ENCODE data around the gene ARHGAP6.

Gene ARHGAP6

DNA sequence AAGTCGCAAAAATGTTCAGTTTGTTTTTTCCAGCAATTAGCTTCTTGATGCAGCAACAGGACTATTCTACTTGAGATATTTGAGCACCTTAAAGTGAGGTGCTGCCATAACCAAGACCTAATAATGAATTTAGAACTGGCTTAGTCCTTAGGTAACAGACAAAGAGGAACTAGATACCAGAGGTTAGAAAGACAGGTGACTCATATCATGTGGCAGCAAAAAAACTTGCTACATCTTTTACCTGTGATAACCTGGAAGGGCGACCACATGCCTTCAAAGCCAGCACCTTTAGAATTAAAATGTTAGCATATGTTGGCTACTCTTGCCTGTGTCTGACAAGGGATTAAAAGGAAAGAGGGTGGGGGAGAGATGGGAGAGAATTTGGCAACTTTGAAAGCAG is 90.4 kb downstream of the ARHGAP6 start:
- no peaks in the 10 kb centered on the region for H3K27me3 ChIP-seq (ENCODE audit: control insufficient read depth in 1 of 2, insufficient read depth in 2 of 2, low read length in 2 of 2)
- no peaks in the 10 kb centered on the region for H3K36me3 ChIP-seq (ENCODE audit: control insufficient read depth in 2 of 2, insufficient read depth in 2 of 2, low read length in 2 of 2)
- H3K9me3 ChIP-seq (ENCODE audit: control insufficient read depth in 2 of 2, low read length in 2 of 2): no peaks in the 10 kb centered on the region
- H3K4me3 ChIP-seq (ENCODE audit: low read length in 2 of 2): no peak overlapping the region
- H3K27ac ChIP-seq (ENCODE audit: low read length): no peak overlapping the region
- H3K4me1 ChIP-seq (ENCODE audit: control insufficient read depth, insufficient read depth, low read length): no peaks in the 10 kb centered on the region
- H3K9ac ChIP-seq (ENCODE audit: low read length in 2 of 2): no peak overlapping the region

DNA sequence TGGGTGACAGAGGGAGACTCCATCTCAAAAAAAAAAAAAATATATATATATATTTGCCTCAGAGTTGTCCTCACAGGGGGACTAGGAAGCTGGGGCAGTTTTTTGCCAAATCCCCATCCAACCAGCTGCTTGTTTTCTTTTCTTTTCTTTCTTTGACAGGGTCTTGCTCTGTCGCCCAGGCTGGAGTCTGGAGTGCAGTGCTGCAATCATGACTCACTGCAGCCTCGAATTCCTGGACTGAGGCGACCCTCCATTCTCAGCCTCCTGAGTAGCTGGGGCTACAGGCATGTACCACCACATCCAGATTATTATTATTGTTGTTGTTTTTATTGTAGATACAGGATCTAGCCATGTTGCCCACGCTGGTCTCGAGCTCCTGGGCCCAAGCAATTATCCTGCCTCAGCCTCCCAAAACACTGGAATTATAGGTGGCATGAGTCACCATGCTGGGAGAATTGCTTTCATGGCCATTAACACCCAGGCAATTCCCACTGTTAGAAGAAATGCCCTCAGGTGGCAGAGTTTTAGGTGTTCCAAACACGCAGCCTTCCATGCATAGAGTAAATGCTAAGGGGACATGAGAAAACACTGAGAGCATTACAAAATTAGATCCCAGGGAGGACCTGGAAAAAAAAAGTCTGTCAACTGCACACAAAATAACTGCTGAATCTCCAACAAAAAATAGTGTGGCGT is 98.0 kb downstream of the ARHGAP6 start:
- Histone ChIP-seq H3K27ac (ENCODE audit: low read length) (no peak overlapping the region), H3K9ac (ENCODE audit: low read length in 2 of 2) (no peak overlapping the region), H3K27me3 (ENCODE audit: control insufficient read depth in 1 of 2, insufficient read depth in 2 of 2, low read length in 2 of 2) (peaks cover 0 to 3% of the 10 kb centered on the region in 2 donors), H3K36me3 (ENCODE audit: control insufficient read depth in 2 of 2, insufficient read depth in 2 of 2, low read length in 2 of 2) (no peaks in the 10 kb centered on the region), H3K9me3 (ENCODE audit: control insufficient read depth in 2 of 2, low read length in 2 of 2) (no peaks in the 10 kb centered on the region), H3K4me3 (ENCODE audit: low read length in 2 of 2) (no peak overlapping the region), H3K4me1 (ENCODE audit: control insufficient read depth, insufficient read depth, low read length) (no peaks in the 10 kb centered on the region)

DNA sequence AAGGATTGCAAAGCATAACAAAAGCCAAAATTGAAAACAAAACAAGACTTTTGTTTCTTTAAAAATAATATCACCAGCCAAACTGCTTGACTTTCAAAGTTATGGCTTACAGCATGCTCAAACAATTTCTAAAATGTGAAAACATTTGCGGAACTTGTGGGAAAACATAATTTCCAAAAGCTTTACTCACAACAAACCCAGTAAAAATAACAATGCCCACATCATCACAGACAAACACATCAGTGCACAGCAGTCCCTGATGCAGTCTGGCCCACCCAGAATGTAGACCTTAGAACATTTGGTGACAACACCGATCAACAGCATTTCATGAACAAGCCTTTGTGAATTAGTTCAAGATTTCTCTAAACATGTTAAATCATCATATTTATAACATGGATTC is 98.9 kb downstream of the ARHGAP6 start:
- Histone ChIP-seq H3K4me1 (ENCODE audit: control insufficient read depth, insufficient read depth, low read length) (no peaks in the 10 kb centered on the region), H3K27ac (ENCODE audit: low read length) (no peak overlapping the region), H3K27me3 (ENCODE audit: control insufficient read depth in 1 of 2, insufficient read depth in 2 of 2, low read length in 2 of 2) (peaks cover 0 to 3% of the 10 kb centered on the region in 2 donors), H3K9ac (ENCODE audit: low read length in 2 of 2) (no peak overlapping the region), H3K36me3 (ENCODE audit: control insufficient read depth in 2 of 2, insufficient read depth in 2 of 2, low read length in 2 of 2) (no peaks in the 10 kb centered on the region), H3K4me3 (ENCODE audit: low read length in 2 of 2) (no peak overlapping the region), H3K9me3 (ENCODE audit: control insufficient read depth in 2 of 2, low read length in 2 of 2) (no peaks in the 10 kb centered on the region)

DNA sequence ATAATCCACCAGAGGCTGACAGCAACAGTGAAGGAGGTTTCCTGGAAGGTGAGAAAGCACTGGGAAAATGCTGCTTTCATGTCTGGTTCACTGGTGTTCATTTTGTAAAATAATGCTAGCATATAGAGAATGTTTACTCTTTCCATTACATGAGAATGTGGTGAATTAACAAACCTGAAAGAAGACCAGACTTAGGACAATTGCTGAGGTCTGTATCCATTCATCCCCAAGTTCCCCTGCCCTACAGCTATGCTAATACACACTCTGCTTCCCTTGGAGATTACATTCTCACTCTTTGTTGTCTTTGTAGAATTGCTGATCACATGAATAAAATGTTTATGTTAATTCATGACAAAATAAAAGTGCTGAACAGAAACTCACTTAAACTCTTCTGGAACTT is 99.5 kb downstream of the ARHGAP6 start:
- Histone ChIP-seq H3K4me3 (ENCODE audit: low read length in 2 of 2) (no peak overlapping the region), H3K36me3 (ENCODE audit: control insufficient read depth in 2 of 2, insufficient read depth in 2 of 2, low read length in 2 of 2) (no peaks in the 10 kb centered on the region), H3K4me1 (ENCODE audit: control insufficient read depth, insufficient read depth, low read length) (no peaks in the 10 kb centered on the region), H3K27me3 (ENCODE audit: control insufficient read depth in 1 of 2, insufficient read depth in 2 of 2, low read length in 2 of 2) (peaks cover 0 to 3% of the 10 kb centered on the region in 2 donors), H3K9me3 (ENCODE audit: control insufficient read depth in 2 of 2, low read length in 2 of 2) (no peaks in the 10 kb centered on the region), H3K27ac (ENCODE audit: low read length) (no peak overlapping the region), H3K9ac (ENCODE audit: low read length in 2 of 2) (no peak overlapping the region)

DNA sequence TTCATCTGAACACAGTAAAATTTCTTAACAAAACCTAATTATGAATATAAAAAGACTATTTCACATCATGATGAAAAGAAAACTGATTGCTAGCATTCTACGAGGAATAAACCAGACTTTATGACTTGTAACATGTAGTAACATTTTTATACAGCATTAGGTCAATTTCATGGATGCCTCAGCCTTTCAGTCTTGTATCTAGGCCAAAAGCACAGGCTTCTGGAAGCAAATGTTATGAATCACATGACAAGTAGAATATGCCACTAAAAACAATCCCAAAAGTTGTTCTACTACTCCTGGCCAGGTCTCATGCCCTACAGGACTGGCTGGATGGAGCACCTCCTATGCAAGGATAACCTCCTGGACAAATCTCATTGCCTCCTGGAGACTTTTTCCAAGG is 101.2 kb downstream of the ARHGAP6 start:
- no peaks in the 10 kb centered on the region for H3K36me3 ChIP-seq (ENCODE audit: control insufficient read depth in 2 of 2, insufficient read depth in 2 of 2, low read length in 2 of 2)
- H3K4me3 ChIP-seq (ENCODE audit: low read length in 2 of 2): no peak overlapping the region
- no peaks in the 10 kb centered on the region for H3K9me3 ChIP-seq (ENCODE audit: control insufficient read depth in 2 of 2, low read length in 2 of 2)
- H3K27me3 ChIP-seq (ENCODE audit: control insufficient read depth in 1 of 2, insufficient read depth in 2 of 2, low read length in 2 of 2): peaks cover 0 to 3% of the 10 kb centered on the region in 2 donors
- no peak overlapping the region for H3K9ac ChIP-seq (ENCODE audit: low read length in 2 of 2)
- no peaks in the 10 kb centered on the region for H3K4me1 ChIP-seq (ENCODE audit: control insufficient read depth, insufficient read depth, low read length)
- no peak overlapping the region for H3K27ac ChIP-seq (ENCODE audit: low read length)

DNA sequence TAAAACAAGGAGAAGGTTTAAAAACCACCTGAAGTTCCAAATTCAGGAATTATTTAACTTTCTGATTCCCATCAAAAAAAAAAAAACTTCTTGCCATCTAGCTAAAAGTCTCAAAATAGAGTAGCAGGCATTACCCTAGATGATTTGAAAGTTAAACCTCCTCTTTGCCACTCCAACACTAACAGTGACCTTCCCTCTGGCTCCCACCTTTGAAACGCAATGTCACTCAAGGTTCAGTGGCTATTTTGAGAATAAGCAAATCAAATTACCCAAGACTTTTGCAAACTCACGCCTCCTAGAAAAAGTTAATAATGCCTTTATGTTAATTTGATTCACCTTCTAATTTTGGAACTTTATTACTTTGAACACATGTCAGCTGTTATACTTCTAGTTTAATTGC is 103.2 kb downstream of the ARHGAP6 start:
- Histone ChIP-seq H3K27ac (ENCODE audit: low read length) (no peak overlapping the region), H3K27me3 (ENCODE audit: control insufficient read depth in 1 of 2, insufficient read depth in 2 of 2, low read length in 2 of 2) (peaks cover 0 to 3% of the 10 kb centered on the region in 2 donors), H3K4me1 (ENCODE audit: control insufficient read depth, insufficient read depth, low read length) (no peaks in the 10 kb centered on the region)

DNA sequence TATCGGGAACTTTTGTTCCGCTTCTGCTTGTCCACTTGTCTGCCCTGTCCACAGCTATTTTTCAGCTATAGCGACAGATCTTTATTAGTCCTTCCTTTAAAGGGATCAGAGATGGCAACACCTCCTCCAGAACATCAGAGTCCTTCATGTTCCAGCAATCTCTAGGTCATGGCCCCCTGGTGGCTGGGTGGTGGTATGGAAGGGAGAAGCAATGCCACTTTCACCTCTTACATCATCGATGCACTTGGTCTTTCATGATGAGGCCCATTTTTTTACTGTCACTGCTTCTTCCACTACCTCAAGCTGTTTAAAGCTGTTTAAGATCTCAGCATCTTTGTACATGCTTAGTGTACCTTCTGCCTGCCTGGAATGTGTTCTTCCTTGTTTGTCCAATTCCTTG is 106.7 kb downstream of the ARHGAP6 start:
- Histone ChIP-seq H3K4me3 (ENCODE audit: low read length in 2 of 2) (no peak overlapping the region), H3K27me3 (ENCODE audit: control insufficient read depth in 1 of 2, insufficient read depth in 2 of 2, low read length in 2 of 2) (no peaks in the 10 kb centered on the region), H3K9me3 (ENCODE audit: control insufficient read depth in 2 of 2, low read length in 2 of 2) (no peaks in the 10 kb centered on the region), H3K9ac (ENCODE audit: low read length in 2 of 2) (no peak overlapping the region), H3K27ac (ENCODE audit: low read length) (no peak overlapping the region), H3K4me1 (ENCODE audit: control insufficient read depth, insufficient read depth, low read length) (no peaks in the 10 kb centered on the region), H3K36me3 (ENCODE audit: control insufficient read depth in 2 of 2, insufficient read depth in 2 of 2, low read length in 2 of 2) (no peaks in the 10 kb centered on the region)

More for the DNA sequence above, 103.2 kb downstream of the ARHGAP6 start:
- Histone ChIP-seq H3K36me3 (ENCODE audit: control insufficient read depth in 2 of 2, insufficient read depth in 2 of 2, low read length in 2 of 2) (no peaks in the 10 kb centered on the region), H3K9me3 (ENCODE audit: control insufficient read depth in 2 of 2, low read length in 2 of 2) (no peaks in the 10 kb centered on the region), H3K9ac (ENCODE audit: low read length in 2 of 2) (no peak overlapping the region), H3K4me3 (ENCODE audit: low read length in 2 of 2) (no peak overlapping the region)

DNA sequence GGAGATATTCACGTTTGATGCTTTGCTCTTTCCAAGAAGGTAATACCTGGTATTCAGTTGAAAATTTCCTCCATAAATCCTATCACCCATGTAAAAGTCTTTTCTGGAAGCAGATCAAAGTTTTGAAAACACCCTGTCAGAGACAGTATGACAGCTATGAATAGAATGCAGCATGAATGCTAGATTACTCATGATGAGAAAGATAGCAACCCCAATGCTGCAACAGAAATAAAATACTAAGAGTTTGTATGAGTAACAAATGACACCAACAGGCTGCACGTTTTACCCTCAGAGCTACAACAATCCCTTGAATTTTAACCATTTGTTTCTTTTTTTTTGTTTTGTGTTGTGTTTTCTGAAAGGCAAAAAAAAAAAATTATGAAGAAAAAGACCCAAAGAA is 108.6 kb downstream of the ARHGAP6 start:
- no peaks in the 10 kb centered on the region for H3K27me3 ChIP-seq (ENCODE audit: control insufficient read depth in 1 of 2, insufficient read depth in 2 of 2, low read length in 2 of 2)
- H3K4me1 ChIP-seq (ENCODE audit: control insufficient read depth, insufficient read depth, low read length): no peaks in the 10 kb centered on the region
- H3K27ac ChIP-seq (ENCODE audit: low read length): no peak overlapping the region

DNA sequence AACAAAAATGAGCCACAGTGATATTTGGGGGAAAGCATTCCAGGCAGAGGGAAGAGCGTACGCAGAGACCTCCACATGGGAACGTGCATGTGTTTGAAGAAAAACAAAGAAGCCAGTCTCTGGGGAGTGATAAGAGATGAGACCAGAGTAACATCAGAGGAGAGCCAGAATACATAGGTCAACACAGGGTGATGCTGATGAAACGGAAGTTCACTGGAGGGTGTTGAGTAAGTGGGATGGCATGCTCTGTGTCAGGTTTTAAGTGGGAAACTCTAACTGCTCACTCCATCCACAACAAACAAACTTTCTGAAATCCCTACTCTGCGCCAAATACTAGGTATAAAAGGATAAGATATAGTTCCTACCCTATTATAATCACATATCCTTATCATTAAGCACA is 110.0 kb downstream of the ARHGAP6 start:
- Histone ChIP-seq H3K27me3 (ENCODE audit: control insufficient read depth in 1 of 2, insufficient read depth in 2 of 2, low read length in 2 of 2) (no peaks in the 10 kb centered on the region), H3K4me1 (ENCODE audit: control insufficient read depth, insufficient read depth, low read length) (no peaks in the 10 kb centered on the region), H3K4me3 (ENCODE audit: low read length in 2 of 2) (no peak overlapping the region), H3K9me3 (ENCODE audit: control insufficient read depth in 2 of 2, low read length in 2 of 2) (no peaks in the 10 kb centered on the region), H3K36me3 (ENCODE audit: control insufficient read depth in 2 of 2, insufficient read depth in 2 of 2, low read length in 2 of 2) (no peaks in the 10 kb centered on the region), H3K27ac (ENCODE audit: low read length) (no peak overlapping the region), H3K9ac (ENCODE audit: low read length in 2 of 2) (no peak overlapping the region)

More for the DNA sequence above, 108.6 kb downstream of the ARHGAP6 start:
- H3K36me3 ChIP-seq (ENCODE audit: control insufficient read depth in 2 of 2, insufficient read depth in 2 of 2, low read length in 2 of 2): no peaks in the 10 kb centered on the region
- H3K9me3 ChIP-seq (ENCODE audit: control insufficient read depth in 2 of 2, low read length in 2 of 2): no peaks in the 10 kb centered on the region
- no peak overlapping the region for H3K4me3 ChIP-seq (ENCODE audit: low read length in 2 of 2)
- H3K9ac ChIP-seq (ENCODE audit: low read length in 2 of 2): no peak overlapping the region

DNA sequence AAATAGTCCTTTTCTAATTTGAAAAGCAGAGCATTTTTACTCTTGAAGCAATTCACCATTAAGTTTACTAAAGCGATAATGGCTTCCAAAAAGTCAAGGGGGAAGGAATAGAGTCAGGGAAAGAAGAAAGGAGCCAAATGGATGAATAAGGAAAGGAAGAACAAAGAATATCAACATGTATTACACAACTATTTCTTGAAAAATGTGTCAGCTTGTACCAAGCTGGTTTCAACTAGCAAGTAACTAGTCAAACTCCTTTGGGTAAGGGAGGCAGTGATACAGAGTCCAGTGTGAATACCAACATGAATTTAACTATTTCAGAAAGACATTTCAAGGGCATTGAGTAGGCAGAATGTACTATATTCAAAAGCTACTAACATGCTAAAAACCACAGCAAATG is 112.1 kb downstream of the ARHGAP6 start:
- no peaks in the 10 kb centered on the region for H3K4me1 ChIP-seq (ENCODE audit: control insufficient read depth, insufficient read depth, low read length)
- no peak overlapping the region for H3K27ac ChIP-seq (ENCODE audit: low read length)
- H3K27me3 ChIP-seq (ENCODE audit: control insufficient read depth in 1 of 2, insufficient read depth in 2 of 2, low read length in 2 of 2): no peaks in the 10 kb centered on the region
- H3K9me3 ChIP-seq (ENCODE audit: control insufficient read depth in 2 of 2, low read length in 2 of 2): no peaks in the 10 kb centered on the region
- H3K4me3 ChIP-seq (ENCODE audit: low read length in 2 of 2): no peak overlapping the region
- no peak overlapping the region for H3K9ac ChIP-seq (ENCODE audit: low read length in 2 of 2)
- H3K36me3 ChIP-seq (ENCODE audit: control insufficient read depth in 2 of 2, insufficient read depth in 2 of 2, low read length in 2 of 2): no peaks in the 10 kb centered on the region

DNA sequence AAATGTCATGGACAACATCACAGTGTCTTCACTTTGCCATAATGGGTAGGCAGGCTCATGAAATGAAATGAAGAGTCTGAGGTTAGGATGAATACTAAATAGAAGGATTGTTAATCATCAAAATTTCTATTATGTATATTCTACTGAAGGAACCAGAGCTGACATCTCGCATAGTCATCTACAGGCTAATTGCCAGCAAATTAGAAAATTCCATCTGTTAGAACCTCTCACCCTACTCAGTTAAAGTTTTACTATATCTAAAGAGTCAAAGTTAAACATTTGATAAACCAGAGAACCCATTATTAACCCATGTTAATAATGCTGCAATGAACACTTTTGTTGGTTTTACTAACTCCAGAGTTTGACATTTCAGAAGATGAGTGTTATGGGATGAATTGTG is 114.6 kb downstream of the ARHGAP6 start:
- Histone ChIP-seq H3K4me1 (ENCODE audit: control insufficient read depth, insufficient read depth, low read length) (no peaks in the 10 kb centered on the region), H3K4me3 (ENCODE audit: low read length in 2 of 2) (no peak overlapping the region), H3K27ac (ENCODE audit: low read length) (no peak overlapping the region), H3K36me3 (ENCODE audit: control insufficient read depth in 2 of 2, insufficient read depth in 2 of 2, low read length in 2 of 2) (no peaks in the 10 kb centered on the region), H3K27me3 (ENCODE audit: control insufficient read depth in 1 of 2, insufficient read depth in 2 of 2, low read length in 2 of 2) (no peaks in the 10 kb centered on the region), H3K9me3 (ENCODE audit: control insufficient read depth in 2 of 2, low read length in 2 of 2) (peaks cover 0 to 5% of the 10 kb centered on the region in 2 donors), H3K9ac (ENCODE audit: low read length in 2 of 2) (no peak overlapping the region)
